ENCODE results near the gene HTT. TPM values are rescaled to one million over a fixed set of nuclear protein-coding genes. Genes with fewer than 3 reads are reported as not detected.

The HTT gene
- total RNA-seq, 1 donor from 2014 or later: 242 TPM

DNA sequence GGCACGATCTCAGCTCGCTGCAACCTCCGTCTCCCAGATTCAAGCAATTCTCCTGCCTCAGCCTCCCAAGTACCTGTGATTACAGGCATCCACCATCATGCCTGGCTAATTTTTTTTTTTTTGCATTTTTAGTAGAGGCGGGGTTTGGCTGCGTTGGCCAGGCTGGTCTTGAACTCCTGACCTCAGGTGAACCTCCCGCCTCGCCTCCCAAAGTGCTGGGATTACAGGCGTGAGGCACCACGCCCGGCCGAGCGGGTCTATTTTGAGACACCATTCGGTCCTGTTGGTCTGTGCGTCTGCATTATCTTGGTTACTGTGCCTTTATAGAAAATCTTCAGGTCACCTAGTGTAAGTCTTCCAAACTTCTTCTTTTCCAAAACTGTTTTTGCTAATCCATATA, 196.7 kb downstream of the HTT start:
- ATAC-seq (ENCODE audit: low read depth): no peak
- Mint-ChIP-seq H3K27ac (no peak overlapping the region), H3K4me1 (peaks cover 11% of the 10 kb centered on the region), H3K36me3 (ENCODE audit: low read depth) (peaks cover 1% of the 10 kb centered on the region), H3K4me3 (no peak overlapping the region), H3K27me3 (no peaks in the 10 kb centered on the region), H3K9me3 (peaks cover 9% of the 10 kb centered on the region)
- ChIA-PET POLR2A (no interaction called here), CTCF (interaction anchor here (0.9 kb wide), 1 partner anchor 46 kb away, joined by 3 read pairs; no protein-coding TSS in a partner anchor)
- TF ChIP-seq, protein P1, sequence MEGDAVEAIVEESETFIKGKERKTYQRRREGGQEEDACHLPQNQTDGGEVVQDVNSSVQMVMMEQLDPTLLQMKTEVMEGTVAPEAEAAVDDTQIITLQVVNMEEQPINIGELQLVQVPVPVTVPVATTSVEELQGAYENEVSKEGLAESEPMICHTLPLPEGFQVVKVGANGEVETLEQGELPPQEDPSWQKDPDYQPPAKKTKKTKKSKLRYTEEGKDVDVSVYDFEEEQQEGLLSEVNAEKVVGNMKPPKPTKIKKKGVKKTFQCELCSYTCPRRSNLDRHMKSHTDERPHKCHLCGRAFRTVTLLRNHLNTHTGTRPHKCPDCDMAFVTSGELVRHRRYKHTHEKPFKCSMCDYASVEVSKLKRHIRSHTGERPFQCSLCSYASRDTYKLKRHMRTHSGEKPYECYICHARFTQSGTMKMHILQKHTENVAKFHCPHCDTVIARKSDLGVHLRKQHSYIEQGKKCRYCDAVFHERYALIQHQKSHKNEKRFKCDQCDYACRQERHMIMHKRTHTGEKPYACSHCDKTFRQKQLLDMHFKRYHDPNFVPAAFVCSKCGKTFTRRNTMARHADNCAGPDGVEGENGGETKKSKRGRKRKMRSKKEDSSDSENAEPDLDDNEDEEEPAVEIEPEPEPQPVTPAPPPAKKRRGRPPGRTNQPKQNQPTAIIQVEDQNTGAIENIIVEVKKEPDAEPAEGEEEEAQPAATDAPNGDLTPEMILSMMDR (IDR thresholded peaks at IDR 0.05): no peak
- DNase-seq: no peak
- intact Hi-C loops (cut with micrococcal nuclease): no loop called here

DNA sequence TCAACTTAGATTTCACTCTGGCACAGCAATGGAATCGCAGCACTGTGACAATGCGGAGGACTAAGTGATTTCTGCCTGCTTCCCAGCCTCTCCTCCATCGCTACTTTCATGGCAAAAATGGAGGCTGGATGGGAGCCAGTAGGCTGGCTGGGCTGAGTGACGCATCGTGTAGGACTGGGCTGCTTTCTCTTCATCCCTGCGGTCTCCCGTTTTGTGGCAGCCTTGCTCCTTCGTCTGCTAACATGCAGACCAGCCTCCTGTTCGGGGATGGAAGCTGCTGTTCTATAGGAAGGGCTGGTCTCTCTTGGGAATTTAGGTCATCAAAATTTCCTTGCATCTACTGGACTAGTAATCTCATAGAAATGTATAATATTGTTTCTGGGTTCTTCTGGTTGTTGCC, 202.5 kb downstream of the HTT start:
- Mint-ChIP-seq H3K36me3 (ENCODE audit: low read depth) (peaks cover 1% of the 10 kb centered on the region), H3K9me3 (peaks cover 15% of the 10 kb centered on the region), H3K27ac (no peak overlapping the region), H3K4me1 (peaks cover 8% of the 10 kb centered on the region), H3K27me3 (no peaks in the 10 kb centered on the region), H3K4me3 (no peak overlapping the region)
- ChIA-PET POLR2A (no interaction called here), CTCF (no interaction called here)
- intact Hi-C loops (cut with micrococcal nuclease): no loop called here
- ATAC-seq (ENCODE audit: low read depth) (no peak), DNase-seq (no peak)
- TF ChIP-seq, protein P1 (IDR thresholded peaks at IDR 0.05): no peak

DNA sequence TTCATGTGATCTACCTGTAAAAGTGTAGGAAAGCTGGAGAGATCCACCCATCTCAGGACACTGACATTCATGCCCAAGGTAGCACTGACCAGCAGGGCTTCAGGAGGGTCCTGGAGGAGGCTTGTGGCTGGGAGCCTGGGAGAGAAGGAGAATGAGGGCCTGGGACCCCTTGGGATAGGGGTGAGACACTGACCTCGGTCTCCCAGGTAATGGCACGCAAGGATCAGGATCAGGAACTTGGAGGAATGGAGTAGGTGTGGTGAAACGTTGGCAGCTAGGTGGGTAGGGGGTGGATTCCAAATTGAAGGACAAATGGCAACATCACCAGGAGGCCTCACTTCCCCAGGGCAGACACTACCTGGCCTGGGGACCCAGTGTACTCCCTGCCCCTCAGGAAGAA, 206.0 kb downstream of the HTT start:
- ChIA-PET POLR2A (no interaction called here), CTCF (no interaction called here)
- no peak for DNase-seq
- intact Hi-C loops (cut with micrococcal nuclease): no loop called here
- ATAC-seq (ENCODE audit: low read depth): no peak
- H3K4me1 Mint-ChIP-seq: no peaks in the 10 kb centered on the region
- H3K4me3 Mint-ChIP-seq: no peak overlapping the region
- no peaks in the 10 kb centered on the region for H3K27me3 Mint-ChIP-seq
- TF ChIP-seq, protein P1 (IDR thresholded peaks at IDR 0.05): no peak
- peaks cover 9% of the 10 kb centered on the region for H3K9me3 Mint-ChIP-seq
- H3K27ac Mint-ChIP-seq: no peak overlapping the region
- no peaks in the 10 kb centered on the region for H3K36me3 Mint-ChIP-seq (ENCODE audit: low read depth)

DNA sequence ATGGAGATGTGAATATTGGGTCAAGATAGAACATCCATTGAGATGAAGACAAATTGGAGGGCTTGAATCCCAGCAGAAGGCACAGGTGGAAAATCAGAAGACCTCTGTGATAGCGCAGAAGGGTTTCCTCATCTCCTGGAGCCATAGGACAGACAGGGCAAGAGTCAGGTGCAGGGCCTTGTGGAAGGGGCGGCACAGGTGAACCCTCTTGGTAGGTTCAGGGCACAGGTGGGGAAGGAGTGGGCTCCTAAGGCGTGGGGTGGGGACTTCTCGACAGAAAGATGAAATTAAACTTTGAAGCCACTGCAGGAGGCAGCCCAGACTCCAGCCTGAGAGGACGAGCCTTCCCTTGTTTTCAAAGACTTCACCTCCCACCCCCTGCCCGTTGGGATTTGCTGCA, 209.0 kb downstream of the HTT start:
- peaks cover 9% of the 10 kb centered on the region for H3K9me3 Mint-ChIP-seq

DNA sequence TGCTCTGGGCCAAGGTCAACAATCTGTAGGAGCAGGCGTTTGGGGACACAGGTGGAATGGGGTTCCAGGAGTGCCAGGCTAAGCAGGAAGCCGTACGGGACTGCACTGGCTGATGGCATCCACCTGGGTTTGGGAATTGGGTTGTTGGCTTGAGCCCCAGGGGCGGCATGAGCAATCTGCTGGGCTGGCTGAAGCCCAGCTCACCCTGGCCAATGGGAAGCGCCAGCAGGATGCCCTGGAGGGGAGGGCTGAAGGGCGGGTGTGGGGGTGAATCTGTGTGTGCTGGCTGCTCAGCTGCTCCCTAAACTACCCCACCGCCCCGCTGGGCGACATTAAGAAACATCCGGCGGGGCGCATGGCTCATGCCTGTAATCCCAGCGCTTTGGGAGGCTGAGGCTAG, 209.4 kb downstream of the HTT start:
- Mint-ChIP-seq H3K27ac (no peak overlapping the region), H3K4me1 (peaks cover 13% of the 10 kb centered on the region), H3K27me3 (peaks cover 2% of the 10 kb centered on the region), H3K9me3 (peaks cover 8% of the 10 kb centered on the region), H3K36me3 (ENCODE audit: low read depth) (no peaks in the 10 kb centered on the region), H3K4me3 (no peak overlapping the region)
- ChIA-PET POLR2A (no interaction called here), CTCF (no interaction called here)
- no peak for DNase-seq
- TF ChIP-seq, protein P1 (IDR thresholded peaks at IDR 0.05): no peak
- ATAC-seq (ENCODE audit: low read depth): no peak
- intact Hi-C loops (cut with micrococcal nuclease): no loop called here

More for the DNA sequence above, 209.0 kb downstream of the HTT start:
- TF ChIP-seq, protein P1 (IDR thresholded peaks at IDR 0.05): no peak
- intact Hi-C loops (cut with micrococcal nuclease): no loop called here
- ATAC-seq (ENCODE audit: low read depth) (no peak), DNase-seq (no peak)
- no peaks in the 10 kb centered on the region for H3K27me3 Mint-ChIP-seq
- H3K36me3 Mint-ChIP-seq (ENCODE audit: low read depth): no peaks in the 10 kb centered on the region
- H3K4me3 Mint-ChIP-seq: no peak overlapping the region
- ChIA-PET CTCF (no interaction called here), POLR2A (no interaction called here)
- H3K27ac Mint-ChIP-seq: no peak overlapping the region
- H3K4me1 Mint-ChIP-seq: peaks cover 13% of the 10 kb centered on the region

Data from activated B cell treated with CpG ODN at 0.5 μM for 24 hours (primary cell).